CD14-positive monocyte (primary cell): ENCODE measurements around the gene GPD1. TPM values are rescaled to one million over a fixed set of nuclear protein-coding genes. Genes with fewer than 3 reads are reported as not detected.
A peak's percentile ranks its signal among the peaks of the same experiment; 100 is the strongest.

Experiments
- DNase-seq, 3 donors: peaks; one replicate each; pipeline ENCODE4 v3.0.0-alpha.2; 2011 to 2022
- H2AFZ ChIP-seq: 2 replicates; pipeline ENCODE4 v1.6.0; 2012; ENCODE audit warnings: mild to moderate bottlenecking, low read depth, low read length, inconsistent platforms; ENCODE audit not compliant: insufficient read depth, poor library complexity, severe bottlenecking
- H3K27ac ChIP-seq, 2 donors: 1 replicate in 1 of 2; 2 replicates in 1 of 2; pipeline ENCODE4 v1.5.1; 2012 to 2013; ENCODE audit warnings: low read length in 2 of 2, control low read depth in 1 of 2, inconsistent platforms in 1 of 2, low read depth in 1 of 2, mild to moderate bottlenecking in 1 of 2
- H3K27me3 ChIP-seq, 2 donors: one replicate each; pipeline versions ENCODE4 v1.6.0 to v1.6.1; 2011 to 2013; ENCODE audit warnings: low read length in 2 of 2; ENCODE audit not compliant: control insufficient read depth in 2 of 2, insufficient read depth in 2 of 2
- H3K36me3 ChIP-seq, 2 donors: replicated peaks in 1 of 2; 1 replicate in 1 of 2; 2 replicates in 1 of 2; pipeline versions ENCODE4 v1.5.1 to v1.6.1; 2012 to 2013; ENCODE audit warnings: low read length in 2 of 2, control low read depth in 1 of 2, inconsistent platforms in 1 of 2, mild to moderate bottlenecking in 1 of 2; ENCODE audit not compliant: insufficient read depth in 2 of 2, control insufficient read depth in 1 of 2
- H3K4me1 ChIP-seq, 2 donors: 1 replicate in 1 of 2; 2 replicates in 1 of 2; pipeline versions ENCODE4 v1.5.1 to v1.6.1; 2012 to 2013; ENCODE audit warnings: low read length in 2 of 2, control low read depth in 1 of 2, inconsistent platforms in 1 of 2, mild to moderate bottlenecking in 1 of 2, moderate library complexity in 1 of 2; ENCODE audit not compliant: insufficient read depth in 2 of 2, control insufficient read depth in 1 of 2
- H3K4me2 ChIP-seq: replicated peaks from 2 replicates; pipeline ENCODE3; 2012; ENCODE audit warnings: low read length, moderate library complexity, mild to moderate bottlenecking; ENCODE audit not compliant: poor library complexity, severe bottlenecking; ENCODE audit errors: extremely low read depth
- H3K4me3 ChIP-seq, 3 experiments: fragments of 200-600 bp in 1 of 3; sonication (generic) in 1 of 3; replicated peaks in 1 of 3; 1 replicate in 2 of 3; 2 replicates in 1 of 3; pipeline ENCODE4 v1.5.1; 2011 to 2013; ENCODE audit warnings: low read length in 3 of 3, mild to moderate bottlenecking in 3 of 3, control low read depth in 2 of 3, low read depth in 2 of 3, inconsistent platforms in 1 of 3, moderate library complexity in 1 of 3
- H3K79me2 ChIP-seq: 2 replicates; pipeline ENCODE4 v1.6.0; 2012; ENCODE audit warnings: mild to moderate bottlenecking, control low read depth, inconsistent platforms, low read length, moderate library complexity; ENCODE audit not compliant: insufficient read depth
- H3K9ac ChIP-seq: 2 replicates; pipeline ENCODE4 v1.6.0; 2017; ENCODE audit warnings: low read length, mild to moderate bottlenecking; ENCODE audit not compliant: insufficient read depth, poor library complexity, severe bottlenecking
- H3K9me3 ChIP-seq, 2 donors: replicated peaks in 1 of 2; 1 replicate in 1 of 2; 2 replicates in 1 of 2; pipeline versions ENCODE4 v1.5.1 to v1.6.1; 2012 to 2013; ENCODE audit warnings: low read length in 2 of 2, control low read depth in 1 of 2; ENCODE audit not compliant: control insufficient read depth in 1 of 2, insufficient read depth in 1 of 2
- H4K20me1 ChIP-seq: 2 replicates; pipeline ENCODE4 v1.6.0; 2012; ENCODE audit warnings: mild to moderate bottlenecking, low read length, control low read depth, moderate library complexity; ENCODE audit not compliant: insufficient read depth
- H3K27ac Mint-ChIP-seq, 7 donors: one replicate each; pipeline ENCODE4 v1.8.0; 2020; ENCODE audit warnings: mild to moderate bottlenecking in 7 of 7, mixed read lengths in 7 of 7, moderate library complexity in 6 of 7, inconsistent platforms in 2 of 7
- H3K27me3 Mint-ChIP-seq, 3 donors: one replicate each; pipeline ENCODE4 v1.8.0; 2021 to 2022; ENCODE audit warnings: low read depth in 3 of 3, mild to moderate bottlenecking in 3 of 3, mixed read lengths in 3 of 3, moderate library complexity in 3 of 3, inconsistent platforms in 1 of 3
- H3K36me3 Mint-ChIP-seq, 2 donors: one replicate each; pipeline ENCODE4 v1.8.0; 2020; ENCODE audit warnings: mixed read lengths in 2 of 2, inconsistent platforms in 1 of 2, mild to moderate bottlenecking in 1 of 2
- H3K4me1 Mint-ChIP-seq: one replicate; pipeline ENCODE4 v1.8.0; 2020; ENCODE audit warnings: mild to moderate bottlenecking, mixed read lengths
- H3K4me3 Mint-ChIP-seq, 2 donors: one replicate each; pipeline ENCODE4 v1.8.0; 2020; ENCODE audit warnings: mild to moderate bottlenecking in 2 of 2, mixed read lengths in 2 of 2, moderate library complexity in 1 of 2
- H3K9me3 Mint-ChIP-seq, 7 donors: one replicate each; pipeline ENCODE4 v1.8.0; 2020 to 2022; ENCODE audit warnings: mixed read lengths in 7 of 7, mild to moderate bottlenecking in 6 of 7, moderate library complexity in 6 of 7, inconsistent platforms in 2 of 7
- CTCF ChIP-seq: fragments of 200-600 bp; IDR thresholded peaks from one replicate; pipeline ENCODE4 v1.8.0; 2022; ENCODE audit warnings: antibody characterized with exemption, mild to moderate bottlenecking
- WGBS: methylation state at CpG from one replicate; pipeline ENCODE4 v1.1.5; 2013; ENCODE audit warnings: missing lambda C conversion rate; ENCODE audit not compliant: insufficient coverage; 5-methylcytosine and 5-hydroxymethylcytosine counted together
- intact Hi-C, 2 donors: fragments of 100-400 bp; cut with micrococcal nuclease; formaldehyde crosslinking; loops; one replicate each; pipeline versions ENCODE4 v1.15.0 to v1.15.1; 2023
- polyA plus RNA-seq, 3 donors: library from polyadenylated mRNA; depleted of rRNA in 1 of 3; unstranded in 2 of 3; stranded (reverse) in 1 of 3; fragments of 300-500 nt in 2 of 3; fragments of >200 nt in 1 of 3; fragmentation: Illumina TruSeq in 2 of 3; gene quantifications; 1 replicate in 2 of 3; 2 replicates in 1 of 3; pipeline ENCODE4 v1.2.3, GENCODE V29; 2012 to 2021

GPD1 gene
- polyA plus RNA-seq, 3 donors: 0.08 TPM; not detected in 2

- Histone ChIP-seq H3K27me3 (peaks cover 7 to 34% of the 10 kb centered on the region in 2 donors), H3K27ac (no peak overlapping the region), H3K79me2 (no peaks in the 10 kb centered on the region), H3K4me3 (no peak overlapping the region), H3K9ac (no peak overlapping the region), H2AFZ (no peak overlapping the region), H4K20me1 (no peaks in the 10 kb centered on the region), H3K4me1 (peaks cover 2 to 14% of the 10 kb centered on the region in 2 donors), H3K36me3 (no peaks in the 10 kb centered on the region), H3K9me3 (no peaks in the 10 kb centered on the region), H3K4me2 (no peak overlapping the region)
- Mint-ChIP-seq H3K27ac (no peak overlapping the region), H3K27me3 (peaks cover 37 to 67% (median 49%) of the 10 kb centered on the region in 3 donors), H3K4me1 (peaks cover 18% of the 10 kb centered on the region), H3K36me3 (no peaks in the 10 kb centered on the region), H3K9me3 (peaks cover 0 to 2% (median 0%) of the 10 kb centered on the region in 7 donors), H3K4me3 (peak overlapping the region in 1 of 2 donors; percentile 49)
- DNase-seq: no peak
- 100% methylated on average over 2 of the region's 5 CpGs for WGBS
- TF ChIP-seq CTCF: no peak
- intact Hi-C loops: no loop called here
Measured at GRCh38 chr12:50062728-50063460, 40.9 kb upstream of the GPD1 start.

GRCh38 chr12:50065726-50066310 lies 38.0 kb upstream of the GPD1 start:
- Histone ChIP-seq H3K27ac (no peak overlapping the region), H4K20me1 (no peaks in the 10 kb centered on the region), H3K27me3 (peaks cover 0 to 18% of the 10 kb centered on the region in 2 donors), H3K4me3 (no peak overlapping the region), H3K36me3 (no peaks in the 10 kb centered on the region), H3K4me1 (peaks cover 0 to 15% of the 10 kb centered on the region in 2 donors), H3K9me3 (no peaks in the 10 kb centered on the region), H3K4me2 (no peak overlapping the region), H3K9ac (no peak overlapping the region), H2AFZ (no peak overlapping the region), H3K79me2 (no peaks in the 10 kb centered on the region)
- intact Hi-C loops: no loop called here
- H3K9me3 Mint-ChIP-seq: peaks cover 0 to 2% (median 0%) of the 10 kb centered on the region in 7 donors
- H3K4me1 Mint-ChIP-seq: peaks cover 16% of the 10 kb centered on the region
- no peak for TF ChIP-seq CTCF
- H3K4me3 Mint-ChIP-seq: no peak overlapping the region
- peaks cover 22 to 41% (median 29%) of the 10 kb centered on the region in 3 donors for H3K27me3 Mint-ChIP-seq
- no peak for DNase-seq
- no peaks in the 10 kb centered on the region for H3K36me3 Mint-ChIP-seq
- peak overlapping the region in 1 of 7 donors; percentile 7 for H3K27ac Mint-ChIP-seq
- WGBS: no CpG with 5 or more reads among the region's 3 CpGs
